Panc1 (cell line): ENCODE measurements around the gene STK10.

Experiments used
- CTCF ChIP-seq: fragments of 450-650 bp; IDR thresholded peaks from 2 replicates; pipeline ENCODE4 v1.5.1; 2017; ENCODE audit warnings: mild to moderate bottlenecking
- POLR2AphosphoS5 ChIP-seq: IDR thresholded peaks from 2 replicates; pipeline ENCODE4 v1.6.1; 2012; ENCODE audit warnings: mild to moderate bottlenecking, low read depth, low read length, moderate library complexity
- SIN3A ChIP-seq: IDR thresholded peaks from 2 replicates; pipeline ENCODE4 v1.6.1; 2012; ENCODE audit warnings: low read depth, mild to moderate bottlenecking, low read length, moderate library complexity, borderline replicate concordance; ENCODE audit not compliant: insufficient read depth
- TF ChIP-seq, protein P1 (sequence below), 2 experiments: IDR thresholded peaks; 2 replicates each; pipeline ENCODE4 v1.6.1; 2011 to 2012; ENCODE audit warnings: low read depth in 2 of 2, control low read depth in 1 of 2, low read length in 1 of 2, mild to moderate bottlenecking in 1 of 2, moderate library complexity in 1 of 2; ENCODE audit not compliant: insufficient read depth in 1 of 2

- TF ChIP-seq CTCF: no peak
- no peak for TF ChIP-seq POLR2AphosphoS5
- no peak for TF ChIP-seq SIN3A
- TF ChIP-seq, protein P1, sequence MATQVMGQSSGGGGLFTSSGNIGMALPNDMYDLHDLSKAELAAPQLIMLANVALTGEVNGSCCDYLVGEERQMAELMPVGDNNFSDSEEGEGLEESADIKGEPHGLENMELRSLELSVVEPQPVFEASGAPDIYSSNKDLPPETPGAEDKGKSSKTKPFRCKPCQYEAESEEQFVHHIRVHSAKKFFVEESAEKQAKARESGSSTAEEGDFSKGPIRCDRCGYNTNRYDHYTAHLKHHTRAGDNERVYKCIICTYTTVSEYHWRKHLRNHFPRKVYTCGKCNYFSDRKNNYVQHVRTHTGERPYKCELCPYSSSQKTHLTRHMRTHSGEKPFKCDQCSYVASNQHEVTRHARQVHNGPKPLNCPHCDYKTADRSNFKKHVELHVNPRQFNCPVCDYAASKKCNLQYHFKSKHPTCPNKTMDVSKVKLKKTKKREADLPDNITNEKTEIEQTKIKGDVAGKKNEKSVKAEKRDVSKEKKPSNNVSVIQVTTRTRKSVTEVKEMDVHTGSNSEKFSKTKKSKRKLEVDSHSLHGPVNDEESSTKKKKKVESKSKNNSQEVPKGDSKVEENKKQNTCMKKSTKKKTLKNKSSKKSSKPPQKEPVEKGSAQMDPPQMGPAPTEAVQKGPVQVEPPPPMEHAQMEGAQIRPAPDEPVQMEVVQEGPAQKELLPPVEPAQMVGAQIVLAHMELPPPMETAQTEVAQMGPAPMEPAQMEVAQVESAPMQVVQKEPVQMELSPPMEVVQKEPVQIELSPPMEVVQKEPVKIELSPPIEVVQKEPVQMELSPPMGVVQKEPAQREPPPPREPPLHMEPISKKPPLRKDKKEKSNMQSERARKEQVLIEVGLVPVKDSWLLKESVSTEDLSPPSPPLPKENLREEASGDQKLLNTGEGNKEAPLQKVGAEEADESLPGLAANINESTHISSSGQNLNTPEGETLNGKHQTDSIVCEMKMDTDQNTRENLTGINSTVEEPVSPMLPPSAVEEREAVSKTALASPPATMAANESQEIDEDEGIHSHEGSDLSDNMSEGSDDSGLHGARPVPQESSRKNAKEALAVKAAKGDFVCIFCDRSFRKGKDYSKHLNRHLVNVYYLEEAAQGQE (IDR thresholded peaks at IDR 0.05; ENCODE audit: insufficient read depth in 1 of 2, low read depth in 2 of 2, low read length in 1 of 2): no peak
Measured at GRCh38 chr5:172188893-172189692, 1.1 kb upstream of the STK10 start.
